Lower lobe of right lung (tissue), 2 donors: ENCODE data around the gene MCTP1. TPM values are rescaled to one million over a fixed set of nuclear protein-coding genes. Genes with fewer than 3 reads are reported as not detected.

Experiments
- ATAC-seq, 2 donors: fragments of 200-7000 bp; cut with Tn5 transposase; one replicate each; pipeline ENCODE4 v1.9.1; 2020 to 2022; ENCODE audit warnings: mild to moderate bottlenecking in 2 of 2, moderate library complexity in 2 of 2
- DNase-seq: peaks from one replicate; pipeline ENCODE4 v3.0.0-alpha.2; 2020
- H3K27ac ChIP-seq: fragments of 200-600 bp; one replicate; pipeline ENCODE4 v1.8.0; 2022
- H3K27me3 ChIP-seq: fragments of 200-600 bp; one replicate; pipeline ENCODE4 v1.8.0; 2022; ENCODE audit warnings: low read depth
- H3K36me3 ChIP-seq: fragments of 200-600 bp; one replicate; pipeline ENCODE4 v1.8.0; 2022; ENCODE audit warnings: mild to moderate bottlenecking
- H3K4me1 ChIP-seq: fragments of 200-600 bp; one replicate; pipeline ENCODE4 v1.8.0; 2022
- H3K4me3 ChIP-seq: fragments of 200-600 bp; one replicate; pipeline ENCODE4 v1.8.0; 2022; ENCODE audit warnings: mild to moderate bottlenecking
- H3K9me3 ChIP-seq: fragments of 200-600 bp; one replicate; pipeline ENCODE4 v1.8.0; 2022
- intact Hi-C: fragments of 100-400 bp; cut with DNase I; formaldehyde crosslinking; loops from one replicate; pipeline ENCODE4 v1.11.0; 2022
- total RNA-seq: library from RNA; stranded (reverse); fragmentation: NEBNext Ultra II Directional; extraction: Animal tissue kit (Norgen Biotek cat#: 25700); gene quantifications from one replicate; pipeline ENCODE4 v1.2.1, GENCODE V29; 2021
- TF ChIP-seq, protein P1 (sequence below): fragments of 200-600 bp; IDR thresholded peaks from one replicate; pipeline ENCODE4 v1.8.0; 2022; ENCODE audit warnings: antibody characterized with exemption, mild to moderate bottlenecking
- donor health status: DM: no; HTN: yes; CAD: no; lungs with severe emphysema.

MCTP1 gene
- total RNA-seq, 1 donor from 2014 or later, result 38.7 TPM

DNA sequence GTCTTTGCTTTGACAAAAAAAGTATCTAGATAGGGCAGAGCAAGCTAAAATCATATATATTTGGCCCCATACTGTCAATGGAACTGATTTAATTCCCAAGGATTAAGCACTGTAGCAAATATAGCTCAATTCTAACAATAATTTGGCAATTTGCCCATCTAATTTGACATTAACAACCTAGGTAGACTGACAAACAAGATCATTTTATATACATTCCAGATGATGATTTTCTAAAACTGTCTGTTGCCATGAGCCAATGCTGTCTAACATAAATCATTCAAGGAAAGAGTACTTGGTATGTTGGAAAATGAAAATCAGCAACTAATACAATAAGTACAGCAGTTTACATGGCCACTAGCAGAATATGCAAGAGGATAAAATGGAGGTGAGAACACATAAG, 32.1 kb downstream of the MCTP1 start:
- Histone ChIP-seq H3K27me3 (no peaks in the 10 kb centered on the region), H3K4me3 (no peak overlapping the region), H3K27ac (no peak overlapping the region), H3K4me1 (no peaks in the 10 kb centered on the region), H3K9me3 (no peaks in the 10 kb centered on the region), H3K36me3 (no peaks in the 10 kb centered on the region)
- intact Hi-C loops, result loop anchor here (10.0 kb wide), 1 partner anchor 288 kb away; no protein-coding TSS in a partner anchor
- no peak for DNase-seq
- TF ChIP-seq, protein P1, sequence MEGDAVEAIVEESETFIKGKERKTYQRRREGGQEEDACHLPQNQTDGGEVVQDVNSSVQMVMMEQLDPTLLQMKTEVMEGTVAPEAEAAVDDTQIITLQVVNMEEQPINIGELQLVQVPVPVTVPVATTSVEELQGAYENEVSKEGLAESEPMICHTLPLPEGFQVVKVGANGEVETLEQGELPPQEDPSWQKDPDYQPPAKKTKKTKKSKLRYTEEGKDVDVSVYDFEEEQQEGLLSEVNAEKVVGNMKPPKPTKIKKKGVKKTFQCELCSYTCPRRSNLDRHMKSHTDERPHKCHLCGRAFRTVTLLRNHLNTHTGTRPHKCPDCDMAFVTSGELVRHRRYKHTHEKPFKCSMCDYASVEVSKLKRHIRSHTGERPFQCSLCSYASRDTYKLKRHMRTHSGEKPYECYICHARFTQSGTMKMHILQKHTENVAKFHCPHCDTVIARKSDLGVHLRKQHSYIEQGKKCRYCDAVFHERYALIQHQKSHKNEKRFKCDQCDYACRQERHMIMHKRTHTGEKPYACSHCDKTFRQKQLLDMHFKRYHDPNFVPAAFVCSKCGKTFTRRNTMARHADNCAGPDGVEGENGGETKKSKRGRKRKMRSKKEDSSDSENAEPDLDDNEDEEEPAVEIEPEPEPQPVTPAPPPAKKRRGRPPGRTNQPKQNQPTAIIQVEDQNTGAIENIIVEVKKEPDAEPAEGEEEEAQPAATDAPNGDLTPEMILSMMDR, result no peak
- no peak for ATAC-seq

DNA sequence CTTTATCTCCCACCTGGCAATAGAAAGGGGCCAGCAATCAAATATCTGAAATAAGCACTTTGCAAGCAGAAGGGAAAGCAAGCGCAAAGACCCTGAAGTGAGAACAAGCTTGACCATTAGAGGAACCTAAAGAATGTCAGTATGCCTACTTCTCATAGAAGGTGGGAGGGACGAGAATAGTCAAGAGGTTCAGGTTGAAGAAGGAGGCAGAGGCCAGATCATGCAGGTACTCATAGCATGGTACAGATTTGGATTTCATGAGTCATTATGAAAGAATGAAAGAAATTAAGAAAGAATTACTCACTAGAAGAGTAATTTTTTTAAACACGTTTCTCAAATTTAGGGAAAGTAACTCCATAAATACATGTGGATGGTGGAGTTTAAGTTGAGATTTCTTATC, 33.7 kb downstream of the MCTP1 start:
- DNase-seq (no peak), ATAC-seq (no peak)
- no peak overlapping the region for H3K4me3 ChIP-seq
- H3K27ac ChIP-seq, result no peak overlapping the region
- H3K36me3 ChIP-seq, result no peaks in the 10 kb centered on the region
- no peaks in the 10 kb centered on the region for H3K27me3 ChIP-seq
- H3K4me1 ChIP-seq, result no peaks in the 10 kb centered on the region
- no peaks in the 10 kb centered on the region for H3K9me3 ChIP-seq
- TF ChIP-seq, protein P1, result no peak
- intact Hi-C loops, result loop anchor here (10.0 kb wide), 1 partner anchor 286 kb away; no protein-coding TSS in a partner anchor

DNA sequence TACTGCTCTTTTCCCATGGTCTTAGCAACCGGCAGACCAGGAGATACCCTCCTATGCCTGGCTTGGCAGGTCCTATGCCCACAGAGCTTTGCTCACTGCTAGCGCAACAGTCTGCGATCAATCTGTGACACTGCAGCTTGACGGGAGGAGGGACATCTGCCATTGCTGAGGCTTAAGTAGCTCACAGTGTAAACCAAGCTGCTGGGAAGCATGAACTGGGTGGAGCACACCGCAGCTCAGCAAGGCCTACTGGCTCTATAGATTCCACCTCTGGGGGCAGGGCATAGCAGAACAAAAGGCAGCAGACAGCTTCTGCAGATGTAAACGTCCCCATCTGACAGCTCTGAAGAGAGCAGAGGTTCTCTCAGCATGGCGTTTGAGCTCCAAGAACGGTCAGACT, 40.4 kb downstream of the MCTP1 start:
- H3K27ac ChIP-seq, result no peak overlapping the region
- DNase-seq (no peak), ATAC-seq (no peak)
- no peaks in the 10 kb centered on the region for H3K36me3 ChIP-seq
- no peaks in the 10 kb centered on the region for H3K4me1 ChIP-seq
- H3K9me3 ChIP-seq, result no peaks in the 10 kb centered on the region
- no peak overlapping the region for H3K4me3 ChIP-seq
- H3K27me3 ChIP-seq, result no peaks in the 10 kb centered on the region
- TF ChIP-seq, protein P1, result no peak
- intact Hi-C loops, result no loop called here

DNA sequence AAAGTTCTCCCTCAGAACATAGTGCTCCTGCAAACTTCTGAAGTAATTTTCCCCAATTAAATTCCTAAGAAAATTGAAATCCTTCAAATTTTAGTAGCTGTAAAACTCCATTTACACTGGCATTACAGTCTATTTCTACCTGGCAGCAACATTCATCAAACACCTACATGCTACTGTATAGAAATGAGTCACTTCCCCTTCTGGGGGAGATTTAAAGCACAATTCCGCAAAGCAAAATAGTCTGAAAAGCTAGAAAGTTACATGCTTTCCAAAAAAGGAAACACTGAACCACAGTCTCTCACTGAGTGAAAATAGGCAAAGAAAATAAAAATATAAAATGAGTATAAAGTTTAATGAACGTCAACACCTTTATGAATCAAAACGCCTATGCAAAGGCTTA, 43.3 kb downstream of the MCTP1 start:
- no peak overlapping the region for H3K27ac ChIP-seq
- H3K27me3 ChIP-seq, result no peaks in the 10 kb centered on the region
- no peaks in the 10 kb centered on the region for H3K36me3 ChIP-seq
- DNase-seq, result no peak
- H3K4me1 ChIP-seq, result no peaks in the 10 kb centered on the region
- intact Hi-C loops, result no loop called here
- TF ChIP-seq, protein P1, result no peak
- no peak for ATAC-seq
- H3K4me3 ChIP-seq, result no peak overlapping the region
- H3K9me3 ChIP-seq, result no peaks in the 10 kb centered on the region

DNA sequence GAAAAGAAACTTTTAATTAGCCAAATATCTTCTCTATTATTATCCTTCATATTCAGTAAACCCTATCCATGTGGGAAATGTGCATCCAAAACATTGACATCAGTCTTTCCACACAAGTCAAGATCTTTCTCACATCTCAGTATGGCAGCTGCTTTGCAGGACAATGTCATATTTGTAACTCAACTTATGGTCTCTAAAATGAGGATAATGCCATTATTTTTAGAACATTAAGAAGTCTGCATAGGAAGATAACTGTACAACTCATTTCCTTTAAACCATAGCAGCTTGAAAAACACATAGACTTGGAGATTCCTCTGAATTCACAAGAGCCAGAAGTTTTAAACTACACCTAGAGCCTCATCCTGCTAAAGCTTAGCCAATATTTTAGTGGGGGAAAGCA, 43.7 kb downstream of the MCTP1 start:
- Histone ChIP-seq H3K27me3 (no peaks in the 10 kb centered on the region), H3K4me3 (no peak overlapping the region), H3K4me1 (no peaks in the 10 kb centered on the region), H3K27ac (no peak overlapping the region), H3K9me3 (no peaks in the 10 kb centered on the region), H3K36me3 (no peaks in the 10 kb centered on the region)
- TF ChIP-seq, protein P1, result no peak
- DNase-seq (no peak), ATAC-seq (no peak)
- intact Hi-C loops, result no loop called here
